ENCODE measurements around the gene RAD18. TPM values are rescaled to one million over a fixed set of nuclear protein-coding genes. Genes with fewer than 3 reads are reported as not detected.
A peak's percentile ranks its signal among the peaks of the same experiment; 100 is the strongest.

RAD18 gene
- total RNA-seq, 1 donor from 2014 or later, result 3.8 TPM

- DNase-seq (ENCODE audit: low spot score) (no peak), ATAC-seq (no peak)
Observed at GRCh38 chr3:8909160-8909559, 54.1 kb downstream of the RAD18 start.

GRCh38 chr3:8903191-8903590, 60.1 kb downstream of the RAD18 start:
- ATAC-seq, result no peak
- DNase-seq (ENCODE audit: low spot score), result no peak

- DNase-seq (ENCODE audit: low spot score) (no peak), ATAC-seq (no peak)
Observed at GRCh38 chr3:8900869-8901268, 62.4 kb downstream of the RAD18 start.

GRCh38 chr3:8899876-8900460, 63.3 kb downstream of the RAD18 start:
- no peak for ATAC-seq

GRCh38 chr3:8895829-8896228, 67.4 kb downstream of the RAD18 start:
- DNase-seq (ENCODE audit: low spot score) (no peak), ATAC-seq (no peak)

More at GRCh38 chr3:8899876-8900460, 63.3 kb downstream of the RAD18 start:
- DNase-seq (ENCODE audit: low spot score), result no peak

GRCh38 chr3:8893001-8893400, 70.3 kb downstream of the RAD18 start:
- no peak for DNase-seq (ENCODE audit: low spot score)
- no peak for ATAC-seq

GRCh38 chr3:8891774-8892173, 71.5 kb downstream of the RAD18 start:
- DNase-seq (ENCODE audit: low spot score) (no peak), ATAC-seq (no peak)

- ATAC-seq (no peak), DNase-seq (ENCODE audit: low spot score) (no peak)
Observed at GRCh38 chr3:8891303-8891702, 72.0 kb downstream of the RAD18 start.

GRCh38 chr3:8888301-8888915, 74.9 kb downstream of the RAD18 start:
- DNase-seq (ENCODE audit: low spot score) (no peak), ATAC-seq (no peak)

- no peak for DNase-seq (ENCODE audit: low spot score)
- ATAC-seq, result no peak
Observed at GRCh38 chr3:8887435-8888300, 75.6 kb downstream of the RAD18 start.

- DNase-seq (ENCODE audit: low spot score) (no peak), ATAC-seq (no peak)
Observed at GRCh38 chr3:8886546-8886945, 76.7 kb downstream of the RAD18 start.

GRCh38 chr3:8885536-8886316, 77.5 kb downstream of the RAD18 start:
- ATAC-seq (no peak), DNase-seq (ENCODE audit: low spot score) (no peak)

- no peak for DNase-seq (ENCODE audit: low spot score)
- ATAC-seq, result no peak
Observed at GRCh38 chr3:8884630-8885290, 78.5 kb downstream of the RAD18 start.

GRCh38 chr3:8882642-8883041, 80.6 kb downstream of the RAD18 start:
- DNase-seq (ENCODE audit: low spot score) (no peak), ATAC-seq (no peak)

GRCh38 chr3:8882171-8882593, 81.1 kb downstream of the RAD18 start:
- no peak for ATAC-seq
- no peak for DNase-seq (ENCODE audit: low spot score)

- no peak for DNase-seq (ENCODE audit: low spot score)
- peak; percentile 70 for ATAC-seq
Observed at GRCh38 chr3:8879347-8879944, 83.8 kb downstream of the RAD18 start.

- ATAC-seq, result no peak
- no peak for DNase-seq (ENCODE audit: low spot score)
Observed at GRCh38 chr3:8875836-8876235, 87.4 kb downstream of the RAD18 start.

GRCh38 chr3:8873740-8874139, 89.5 kb downstream of the RAD18 start:
- ATAC-seq (no peak), DNase-seq (ENCODE audit: low spot score) (no peak)

GRCh38 chr3:8872261-8872660, 91.0 kb downstream of the RAD18 start:
- DNase-seq (ENCODE audit: low spot score), result no peak
- ATAC-seq, result no peak

- DNase-seq (ENCODE audit: low spot score) (no peak), ATAC-seq (no peak)
Observed at GRCh38 chr3:8871306-8871705, 92.0 kb downstream of the RAD18 start.
